Body of pancreas (tissue), 4 donors: ENCODE data around the gene IVL.

ENCODE experiments used
- CTCF ChIP-seq, 7 experiments: fragments of 450-650 bp in 4 of 7; fragments of 200-600 bp in 3 of 7; sonication (generic) in 3 of 7; IDR thresholded peaks; one replicate each; pipeline ENCODE4 v1.5.1; 2016 to 2019; ENCODE audit warnings: antibody characterized with exemption in 7 of 7
- POLR2A ChIP-seq, 3 donors: fragments of 450-650 bp; IDR thresholded peaks; one replicate each; pipeline ENCODE4 v1.6.1; 2016; ENCODE audit warnings: antibody characterized with exemption in 3 of 3, mild to moderate bottlenecking in 2 of 3

- TF ChIP-seq POLR2A (IDR thresholded peaks at IDR 0.05) = no peak
- no peak for TF ChIP-seq CTCF (IDR thresholded peaks at IDR 0.05)
Measured at GRCh38 chr1:152901631-152902030, 6.7 kb upstream of the IVL start.
